KMS-11 (cell line): Measurements from ENCODE around the gene PALLD.

Experiments used
- H2AFZ ChIP-seq: fragments of 200-600 bp; sonication (generic); 2 replicates; pipeline ENCODE4 v1.6.1; 2016; ENCODE audit warnings: antibody characterized with exemption, mixed run types, low read depth
- H3K27ac ChIP-seq: fragments of 200-600 bp; sonication (generic); 2 replicates; pipeline ENCODE4 v1.6.1; 2016; ENCODE audit warnings: mild to moderate bottlenecking, mixed run types
- H3K27me3 ChIP-seq: fragments of 200-600 bp; sonication (generic); 2 replicates; pipeline ENCODE4 v1.6.1; 2017; ENCODE audit warnings: mild to moderate bottlenecking, low read depth, mixed run types, moderate library complexity; ENCODE audit not compliant: insufficient read depth
- H3K36me3 ChIP-seq: fragments of 200-600 bp; sonication (generic); 2 replicates; pipeline ENCODE4 v1.6.1; 2017; ENCODE audit warnings: mild to moderate bottlenecking, mixed run types; ENCODE audit not compliant: insufficient read depth
- H3K4me1 ChIP-seq: fragments of 200-600 bp; sonication (generic); 2 replicates; pipeline ENCODE4 v1.6.1; 2016; ENCODE audit warnings: mild to moderate bottlenecking, low read depth, mixed run types; ENCODE audit not compliant: poor library complexity, severe bottlenecking
- H3K4me2 ChIP-seq: fragments of 200-600 bp; sonication (generic); 2 replicates; pipeline ENCODE4 v1.7.0; 2016; ENCODE audit warnings: mild to moderate bottlenecking, mixed run types
- H3K4me3 ChIP-seq: fragments of 200-600 bp; sonication (generic); IDR thresholded peaks from 2 replicates; pipeline ENCODE4 v1.6.1; 2017; ENCODE audit warnings: low read depth, low read length, mixed read lengths; ENCODE audit not compliant: insufficient read depth
- H3K79me2 ChIP-seq: fragments of 200-600 bp; sonication (generic); 2 replicates; pipeline ENCODE4 v1.6.1; 2016; ENCODE audit warnings: low read depth, mixed run types; ENCODE audit not compliant: insufficient read depth
- H3K9ac ChIP-seq: fragments of 200-600 bp; sonication (generic); 2 replicates; pipeline ENCODE4 v1.6.1; 2016; ENCODE audit warnings: mild to moderate bottlenecking, mixed run types
- H4K20me1 ChIP-seq: fragments of 200-600 bp; sonication (generic); 2 replicates; pipeline ENCODE4 v1.6.1; 2016; ENCODE audit warnings: mild to moderate bottlenecking, mixed run types; ENCODE audit not compliant: insufficient read depth
- CTCF ChIP-seq: fragments of 200-600 bp; sonication (generic); conservative IDR thresholded peaks from 2 replicates; pipeline ENCODE4 v1.6.1; 2017; ENCODE audit warnings: low read depth, mild to moderate bottlenecking, antibody characterized with exemption, low read length, moderate library complexity, mixed read lengths

The PALLD gene

DNA sequence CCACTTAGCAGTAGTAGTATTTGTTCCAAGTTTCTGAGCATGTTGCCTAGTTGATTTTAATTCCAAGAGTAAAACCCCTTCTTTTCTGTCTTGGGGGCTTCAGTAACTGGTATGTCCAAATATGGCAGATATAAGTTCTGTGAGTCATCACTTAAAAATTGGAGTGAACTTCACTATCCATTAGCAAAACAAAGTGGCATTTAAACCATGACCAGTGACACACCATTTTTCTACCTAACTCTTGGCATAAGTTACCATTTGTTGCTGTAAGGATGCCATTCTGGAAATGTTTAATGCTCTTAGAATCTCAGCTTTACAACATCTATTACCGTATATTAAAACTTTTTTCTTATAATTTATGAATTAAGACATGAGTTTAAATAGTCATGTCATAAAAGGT lies 411.2 kb downstream of the PALLD start:
- no peak overlapping the region for H3K27ac ChIP-seq
- H3K27me3 ChIP-seq = no peaks in the 10 kb centered on the region
- H3K79me2 ChIP-seq = no peaks in the 10 kb centered on the region
- H3K4me1 ChIP-seq = no peaks in the 10 kb centered on the region
- H3K4me3 ChIP-seq = no peak overlapping the region
- no peaks in the 10 kb centered on the region; the same call in 1 of the 2 replicates for H3K36me3 ChIP-seq
- no peak for TF ChIP-seq CTCF
- no peak overlapping the region for H3K9ac ChIP-seq
- H2AFZ ChIP-seq = no peak overlapping the region
- no peaks in the 10 kb centered on the region for H4K20me1 ChIP-seq
- H3K4me2 ChIP-seq = no peak overlapping the region

- Histone ChIP-seq H3K36me3 (no peaks in the 10 kb centered on the region), H4K20me1 (no peaks in the 10 kb centered on the region), H3K4me2 (no peak overlapping the region), H2AFZ (no peak overlapping the region), H3K4me1 (no peaks in the 10 kb centered on the region), H3K27me3 (no peaks in the 10 kb centered on the region), H3K79me2 (no peaks in the 10 kb centered on the region), H3K4me3 (no peak overlapping the region), H3K9ac (no peak overlapping the region), H3K27ac (no peak overlapping the region)
- no peak for TF ChIP-seq CTCF
These were observed 412.0 kb downstream of the PALLD start for GRCh38 chr4:168908851-168909273.

DNA sequence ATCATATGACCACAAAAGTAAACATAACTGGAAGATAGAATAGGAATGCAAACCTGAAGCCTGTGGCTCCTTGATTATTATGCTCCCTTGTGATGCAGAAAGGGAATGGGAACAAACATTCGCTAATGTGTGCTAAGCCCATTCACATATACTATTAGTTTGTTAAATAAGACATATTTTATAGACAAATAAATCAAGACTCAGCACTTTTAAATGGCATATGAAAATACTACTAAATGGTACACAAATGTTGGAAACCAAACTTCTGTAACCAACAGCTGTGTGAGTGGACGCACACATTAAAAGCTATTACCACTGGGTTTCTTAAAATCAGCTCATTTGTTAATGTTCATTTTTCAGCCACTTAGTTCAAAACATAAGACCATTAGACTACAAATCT lies 417.2 kb downstream of the PALLD start:
- TF ChIP-seq CTCF = no peak
- Histone ChIP-seq H3K36me3 (no peaks in the 10 kb centered on the region), H3K4me3 (no peak overlapping the region), H4K20me1 (no peaks in the 10 kb centered on the region), H3K4me2 (no peak overlapping the region), H2AFZ (no peak overlapping the region), H3K9ac (no peak overlapping the region), H3K27ac (no peak overlapping the region), H3K4me1 (no peaks in the 10 kb centered on the region), H3K27me3 (no peaks in the 10 kb centered on the region), H3K79me2 (no peaks in the 10 kb centered on the region)

- Histone ChIP-seq H3K27ac (no peak overlapping the region), H4K20me1 (no peaks in the 10 kb centered on the region), H3K36me3 (no peaks in the 10 kb centered on the region), H3K27me3 (no peaks in the 10 kb centered on the region), H3K4me2 (no peak overlapping the region), H3K4me1 (no peaks in the 10 kb centered on the region), H3K9ac (no peak overlapping the region), H3K79me2 (no peaks in the 10 kb centered on the region), H2AFZ (no peak overlapping the region), H3K4me3 (no peak overlapping the region)
- peak; percentile 83 for TF ChIP-seq CTCF
These were observed 420.4 kb downstream of the PALLD start for GRCh38 chr4:168917138-168917779.
